Stimulated activated CD8-positive, alpha-beta memory T cell treated with anti-CD3 and anti-CD28 coated beads, Interleukin-7, amount 100 ng/mL, for 4 hours (primary cell): ENCODE results near the gene UVRAG.

ENCODE experiments used
- DNase-seq, 2 donors: peaks; one replicate each; pipeline ENCODE4 v3.0.0-alpha.2; 2020; ENCODE audit warnings: low read depth in 2 of 2

The UVRAG gene

GRCh38 chr11:76107971-76108370 is 293.0 kb downstream of the UVRAG start:
- DNase-seq: no peak

DNA sequence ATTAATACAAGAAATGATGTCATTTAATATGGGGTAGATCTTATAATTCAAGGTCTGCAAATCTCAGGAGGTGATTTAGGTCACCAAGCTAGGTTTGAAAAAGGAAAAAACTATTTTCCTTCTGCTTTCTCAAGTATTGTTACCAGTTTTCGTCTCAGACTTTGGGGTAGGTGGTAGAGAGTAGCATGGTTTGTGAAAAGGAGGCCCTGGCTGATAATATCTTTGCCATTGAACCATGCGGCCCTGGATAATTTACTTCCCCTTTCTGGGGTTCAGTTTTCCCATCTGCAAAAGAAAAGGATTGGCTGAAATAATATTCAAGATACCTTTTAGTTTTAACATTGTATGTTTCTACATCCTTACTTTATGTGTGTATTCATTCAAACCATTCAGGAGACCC is 299.2 kb downstream of the UVRAG start:
- no peak for DNase-seq

- no peak for DNase-seq
These were observed 300.5 kb downstream of the UVRAG start for GRCh38 chr11:76115555-76115954.

DNA sequence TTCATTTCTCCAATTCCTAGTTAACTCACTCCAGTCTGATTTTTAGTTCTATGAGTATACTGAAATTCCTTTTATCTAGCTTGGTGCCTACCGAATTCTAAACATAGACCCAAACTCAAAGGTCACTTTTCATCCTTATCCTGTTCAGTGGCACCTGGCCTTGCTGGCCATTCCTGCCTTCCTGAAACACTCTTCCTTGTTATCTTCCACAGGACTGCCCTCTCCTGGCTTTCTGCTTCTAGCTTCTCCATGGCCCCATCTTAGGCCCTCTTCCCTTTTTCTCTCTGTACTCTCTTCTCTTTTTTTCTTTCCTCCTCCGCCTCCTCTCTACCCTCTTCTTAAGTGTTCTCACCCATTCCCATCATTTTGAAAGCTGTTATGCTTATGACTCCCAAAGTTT is 304.0 kb downstream of the UVRAG start:
- DNase-seq: no peak

DNA sequence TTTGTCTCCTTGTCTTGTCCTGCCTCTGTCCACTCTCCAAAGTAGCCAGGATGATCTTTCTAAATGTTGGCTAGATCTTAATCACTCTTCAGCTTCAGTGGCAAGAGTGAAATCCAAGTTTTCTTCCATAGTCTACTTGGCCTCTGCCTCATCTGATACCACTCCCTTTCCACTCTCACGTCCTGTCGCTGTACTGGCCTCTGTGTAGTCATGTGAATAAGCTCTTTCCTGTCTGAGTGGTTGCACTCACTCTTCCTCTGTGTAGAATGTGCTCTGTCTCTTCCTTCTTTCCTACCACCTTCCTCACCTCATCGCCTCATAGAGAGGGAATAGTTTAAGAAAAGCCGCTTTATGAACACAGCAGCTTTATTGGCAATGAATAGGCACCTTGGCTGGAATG is 304.8 kb downstream of the UVRAG start:
- no peak for DNase-seq

- no peak for DNase-seq
These were observed 305.6 kb downstream of the UVRAG start for GRCh38 chr11:76120513-76121101.

DNA sequence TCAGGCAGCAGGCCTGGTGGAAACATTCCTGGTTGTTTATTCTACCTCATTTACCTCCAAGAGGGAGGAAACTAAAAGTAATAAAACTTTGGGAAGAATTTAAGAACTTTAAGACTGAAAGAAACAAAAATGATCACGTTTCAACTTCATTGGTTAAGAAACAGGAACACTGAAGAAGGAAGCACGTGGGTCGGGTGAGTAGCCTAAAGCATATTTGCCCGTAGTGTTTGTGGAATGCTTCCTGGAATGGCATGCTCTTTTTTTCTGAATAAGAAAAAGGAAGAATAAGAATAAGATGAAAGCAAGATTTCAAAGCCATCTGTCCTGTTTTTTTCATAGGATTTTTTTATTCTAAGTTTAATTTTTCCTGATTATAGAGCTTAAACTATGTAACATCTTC is 308.2 kb downstream of the UVRAG start:
- no peak for DNase-seq

DNA sequence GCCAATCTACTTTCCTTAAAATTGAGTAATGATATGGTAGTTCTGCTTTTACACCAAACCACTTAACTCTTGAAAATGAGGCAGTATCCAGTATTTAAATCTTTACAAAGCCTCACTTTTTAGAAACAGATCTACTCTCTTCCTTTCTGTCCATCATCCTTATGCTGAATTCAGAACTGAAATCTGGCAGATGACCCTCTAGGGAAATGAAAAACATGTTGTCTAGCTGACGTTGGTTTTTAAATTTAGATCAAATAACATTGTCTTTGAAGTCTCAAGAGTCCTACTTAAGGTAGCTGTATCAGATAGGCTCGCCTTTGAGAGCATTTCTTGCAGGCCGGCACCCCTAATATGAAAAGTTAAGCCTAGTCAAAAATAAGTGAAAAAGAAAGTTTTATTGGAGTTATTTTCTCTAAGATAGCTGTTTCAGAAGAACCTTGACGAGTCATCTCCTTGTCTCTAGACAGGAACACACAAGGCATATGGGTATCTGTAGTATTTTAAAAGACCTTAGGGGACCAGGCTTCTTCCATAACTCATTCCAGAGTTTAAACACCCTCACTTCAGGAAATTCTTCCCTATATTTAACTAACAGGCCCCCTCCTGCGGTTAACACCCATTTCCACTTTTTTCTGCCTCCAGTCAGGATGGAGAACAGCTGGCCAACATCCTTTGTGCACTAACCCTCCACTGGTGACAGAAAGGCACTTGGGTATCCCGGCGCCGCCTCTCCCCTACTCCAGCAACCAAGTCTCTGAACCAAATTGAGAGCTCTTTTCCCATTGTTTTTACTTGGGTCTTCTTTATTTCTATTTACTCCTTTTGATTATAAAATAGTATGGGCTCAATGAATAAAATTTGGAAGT is 310.1 kb downstream of the UVRAG start:
- no peak for DNase-seq

GRCh38 chr11:76129729-76130128 is 314.7 kb downstream of the UVRAG start:
- DNase-seq: no peak

DNA sequence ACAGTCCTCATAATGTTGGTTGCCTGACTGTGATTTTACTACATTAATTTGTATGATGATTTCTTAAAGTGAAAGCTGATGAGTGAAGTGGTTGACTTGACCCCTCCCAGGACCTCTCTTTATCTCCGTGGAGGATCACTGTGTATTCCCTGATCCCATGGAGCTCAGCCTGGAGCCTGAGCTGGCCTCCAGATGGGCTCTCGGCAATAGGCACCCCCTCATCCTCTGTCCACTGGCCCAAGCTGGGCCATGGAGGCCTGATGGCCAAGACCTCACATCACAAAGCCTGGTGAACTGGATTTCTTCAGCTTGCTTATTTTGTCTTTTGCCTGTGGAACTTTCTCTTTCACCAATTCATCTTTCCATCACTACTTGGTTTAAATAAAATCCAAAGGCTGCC is 316.1 kb downstream of the UVRAG start:
- no peak for DNase-seq

DNA sequence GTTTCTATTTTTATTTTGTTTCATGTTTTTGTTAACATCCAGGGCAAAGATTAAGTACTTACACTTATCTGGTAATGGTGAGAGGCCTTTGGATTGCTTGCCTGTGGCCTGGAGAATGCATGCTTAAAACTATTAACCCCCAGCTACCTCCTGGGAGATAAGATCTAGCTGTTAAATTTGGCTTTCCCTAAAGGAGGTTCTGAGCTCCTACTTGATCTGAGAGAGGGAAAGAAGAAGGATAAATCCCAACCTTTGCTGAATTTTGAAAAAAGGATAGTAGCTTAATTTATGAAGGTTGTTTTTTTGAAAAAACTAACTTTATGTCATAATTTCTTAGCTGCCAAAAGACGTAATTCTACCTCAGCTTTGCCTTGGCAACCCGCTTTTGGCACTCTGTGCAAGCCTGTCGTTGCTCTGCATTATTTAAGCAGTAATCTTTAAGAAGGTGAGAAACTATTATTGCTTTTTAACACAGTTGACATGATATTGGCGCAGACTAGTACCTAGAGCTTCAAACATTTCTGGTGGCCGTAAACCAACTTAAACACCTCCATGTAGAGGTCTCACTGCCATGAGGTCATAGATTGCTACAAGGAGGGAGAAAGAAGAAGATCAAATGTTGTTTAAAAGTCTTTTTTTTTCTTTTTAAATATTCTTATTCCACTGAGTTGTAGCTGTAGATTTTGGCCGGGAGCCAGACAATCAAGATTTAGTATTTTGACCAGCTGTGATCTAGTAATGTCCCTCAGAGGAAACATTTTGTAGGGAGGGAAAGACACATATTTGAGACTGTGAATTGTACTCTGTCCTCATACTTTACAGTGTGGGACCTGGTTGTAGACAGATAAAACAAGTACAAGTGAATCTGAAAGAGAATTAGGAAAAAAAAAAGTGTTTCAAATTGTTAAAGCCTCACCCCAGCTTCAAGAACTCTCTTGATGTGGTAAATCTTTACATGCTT is 316.9 kb downstream of the UVRAG start:
- DNase-seq: no peak

GRCh38 chr11:76134239-76134638 is 319.2 kb downstream of the UVRAG start:
- DNase-seq: no peak

DNA sequence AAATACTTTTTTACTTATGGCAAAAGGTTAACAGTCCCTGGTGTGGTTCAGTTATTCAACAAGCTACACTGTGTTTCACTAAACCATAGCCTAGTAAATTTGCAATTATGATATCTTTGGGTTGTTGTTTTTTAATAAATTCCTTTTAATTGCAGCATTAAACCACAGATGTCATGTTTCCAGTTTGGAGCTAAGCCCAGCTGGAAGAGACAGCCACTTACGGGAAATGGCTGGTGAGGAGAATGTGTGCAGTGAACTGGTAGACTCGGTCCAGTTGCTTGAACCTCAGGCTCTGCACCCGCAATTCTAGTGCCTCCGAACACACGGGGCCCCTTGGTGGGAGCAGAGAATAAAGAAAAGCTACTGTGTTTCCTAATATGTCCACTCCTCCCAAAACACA is 320.5 kb downstream of the UVRAG start:
- no peak for DNase-seq

DNA sequence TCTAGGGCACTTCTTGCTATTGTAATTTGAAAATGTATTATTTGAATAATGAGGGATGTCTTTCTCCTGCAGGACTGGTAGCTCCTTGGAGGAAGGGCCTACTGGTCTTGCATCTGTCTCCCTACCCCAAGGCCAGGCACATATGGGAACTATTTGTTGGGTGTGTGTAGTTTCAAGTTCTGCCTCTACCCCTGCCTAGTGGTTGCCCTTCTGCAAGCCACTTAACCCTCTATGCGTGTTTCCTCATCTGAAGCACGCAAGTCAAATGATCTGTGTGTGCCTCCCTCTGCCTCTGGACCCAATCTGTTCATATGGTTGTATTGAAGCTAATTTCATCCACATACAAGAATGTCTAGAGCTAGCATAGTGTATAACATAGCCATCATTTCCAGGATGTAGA is 324.3 kb downstream of the UVRAG start:
- DNase-seq: no peak

GRCh38 chr11:76140912-76141574 is 326.0 kb downstream of the UVRAG start:
- no peak for DNase-seq

GRCh38 chr11:76141901-76142588 is 327.0 kb downstream of the UVRAG start:
- no peak for DNase-seq

DNA sequence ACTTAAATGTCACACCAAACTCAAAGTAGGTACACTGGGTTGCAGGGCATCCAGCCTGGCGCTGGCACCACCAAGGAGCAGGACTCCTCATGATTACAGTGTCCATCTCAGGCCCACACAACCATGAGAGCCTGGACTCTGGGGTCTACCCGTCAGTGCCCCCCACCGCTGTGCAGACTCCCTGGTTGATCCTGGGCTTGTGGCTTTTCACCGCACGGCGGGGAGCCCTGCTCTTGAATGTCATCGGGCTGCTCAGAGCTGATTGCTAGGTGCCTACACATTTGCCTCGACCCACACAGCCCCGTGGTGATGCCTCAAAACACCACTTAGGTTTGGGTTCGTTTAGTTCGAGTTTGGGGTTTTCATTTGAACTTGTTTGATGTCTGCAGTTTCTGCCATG is 328.3 kb downstream of the UVRAG start:
- DNase-seq: no peak

- DNase-seq: no peak
These were observed 332.2 kb downstream of the UVRAG start for GRCh38 chr11:76147106-76147740.

DNA sequence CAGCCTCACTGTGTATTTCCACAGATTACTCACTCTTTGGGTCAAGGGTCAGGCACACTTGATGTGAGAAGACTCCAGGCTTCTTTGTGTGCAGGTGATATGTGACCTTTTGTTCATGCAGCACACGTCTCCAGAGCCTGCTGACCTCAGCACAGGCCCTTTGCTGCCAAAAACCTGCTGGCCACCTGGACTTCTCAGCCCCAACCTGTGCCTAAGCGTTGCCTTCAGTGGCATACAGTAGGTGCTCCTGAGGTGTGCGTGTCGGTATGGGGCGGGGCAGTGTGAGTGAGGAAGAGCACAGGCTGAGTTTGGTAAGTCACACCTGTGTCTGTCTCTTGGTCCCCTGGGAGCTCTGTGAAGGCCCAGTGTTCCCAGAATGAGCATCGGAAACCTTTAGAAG is 333.2 kb downstream of the UVRAG start:
- DNase-seq: no peak

DNA sequence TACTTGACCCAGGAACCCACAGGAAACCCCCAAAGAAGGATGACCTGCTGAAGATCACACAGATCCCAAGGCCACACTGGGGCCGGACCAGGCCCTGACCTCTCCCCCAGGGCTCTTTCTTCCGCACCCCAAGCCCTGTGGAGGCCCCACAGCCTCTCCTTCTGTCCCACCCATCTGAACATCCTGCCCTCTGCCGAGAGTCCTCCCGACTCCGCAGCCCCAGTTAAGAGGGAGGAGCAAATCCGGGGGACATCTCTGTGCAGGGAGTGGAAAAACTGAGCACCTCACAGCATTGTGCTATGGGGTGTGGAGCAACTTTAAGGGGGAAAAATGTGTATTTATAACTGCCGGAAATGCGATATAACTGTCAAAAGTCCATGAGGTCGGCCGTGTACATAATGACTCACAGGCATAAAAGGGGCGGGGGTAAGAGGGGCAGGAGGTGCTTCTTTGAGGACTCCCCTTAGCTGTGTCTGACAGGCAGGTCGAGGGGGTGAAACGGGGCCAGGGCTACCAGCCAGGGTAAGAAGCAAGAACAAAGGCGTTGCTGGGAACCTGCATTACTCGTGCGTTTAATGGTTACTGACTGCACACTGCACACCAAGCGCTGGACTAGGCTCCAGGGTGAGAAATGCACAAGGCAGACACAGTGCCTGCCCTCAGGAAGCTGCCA is 334.1 kb downstream of the UVRAG start:
- DNase-seq: no peak
